ENCODE data around the gene ZCCHC24.
A peak's percentile ranks its signal among the peaks of the same experiment; 100 is the strongest.

Gene ZCCHC24

DNA sequence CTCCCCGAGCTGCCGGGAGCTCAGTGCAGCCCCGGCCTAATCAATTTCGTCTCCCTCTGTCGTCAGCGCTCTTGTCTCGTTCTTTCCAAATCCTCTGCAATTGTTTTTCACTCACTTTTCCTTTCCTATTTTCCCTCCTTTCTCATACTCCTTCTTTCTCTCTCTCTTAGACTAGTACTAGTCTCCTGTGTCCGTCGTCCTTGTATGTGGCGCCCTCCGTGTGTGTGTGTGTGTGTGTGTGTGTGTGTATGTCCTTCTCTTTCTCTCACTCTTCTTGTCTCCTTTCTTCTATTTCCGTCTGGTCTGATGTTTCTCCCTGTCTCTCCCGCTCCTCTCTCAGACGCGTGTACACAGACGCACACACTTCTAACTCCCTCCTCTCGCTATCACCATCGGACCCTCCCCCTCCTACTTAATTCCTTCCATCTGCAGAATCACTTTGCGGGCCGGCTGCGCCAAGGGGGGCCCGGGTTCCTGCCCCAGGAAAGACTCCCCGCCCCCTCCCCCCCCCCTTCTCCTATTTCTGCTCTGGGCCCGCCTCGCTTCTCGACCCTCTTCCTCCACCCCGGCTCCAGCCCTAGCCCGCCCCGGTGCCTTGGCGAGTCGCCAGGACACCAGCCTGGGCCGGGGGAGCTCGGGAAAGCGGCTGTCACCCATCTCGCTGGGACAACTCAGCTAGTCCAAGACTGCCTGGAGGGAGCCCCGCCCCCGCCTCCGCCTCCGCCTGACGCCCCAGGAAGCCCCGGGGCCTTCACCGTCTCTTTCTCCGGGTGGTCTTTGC lies 743 bp upstream of the ZCCHC24 start:
- DNase-seq, result peak; percentile 21

DNA sequence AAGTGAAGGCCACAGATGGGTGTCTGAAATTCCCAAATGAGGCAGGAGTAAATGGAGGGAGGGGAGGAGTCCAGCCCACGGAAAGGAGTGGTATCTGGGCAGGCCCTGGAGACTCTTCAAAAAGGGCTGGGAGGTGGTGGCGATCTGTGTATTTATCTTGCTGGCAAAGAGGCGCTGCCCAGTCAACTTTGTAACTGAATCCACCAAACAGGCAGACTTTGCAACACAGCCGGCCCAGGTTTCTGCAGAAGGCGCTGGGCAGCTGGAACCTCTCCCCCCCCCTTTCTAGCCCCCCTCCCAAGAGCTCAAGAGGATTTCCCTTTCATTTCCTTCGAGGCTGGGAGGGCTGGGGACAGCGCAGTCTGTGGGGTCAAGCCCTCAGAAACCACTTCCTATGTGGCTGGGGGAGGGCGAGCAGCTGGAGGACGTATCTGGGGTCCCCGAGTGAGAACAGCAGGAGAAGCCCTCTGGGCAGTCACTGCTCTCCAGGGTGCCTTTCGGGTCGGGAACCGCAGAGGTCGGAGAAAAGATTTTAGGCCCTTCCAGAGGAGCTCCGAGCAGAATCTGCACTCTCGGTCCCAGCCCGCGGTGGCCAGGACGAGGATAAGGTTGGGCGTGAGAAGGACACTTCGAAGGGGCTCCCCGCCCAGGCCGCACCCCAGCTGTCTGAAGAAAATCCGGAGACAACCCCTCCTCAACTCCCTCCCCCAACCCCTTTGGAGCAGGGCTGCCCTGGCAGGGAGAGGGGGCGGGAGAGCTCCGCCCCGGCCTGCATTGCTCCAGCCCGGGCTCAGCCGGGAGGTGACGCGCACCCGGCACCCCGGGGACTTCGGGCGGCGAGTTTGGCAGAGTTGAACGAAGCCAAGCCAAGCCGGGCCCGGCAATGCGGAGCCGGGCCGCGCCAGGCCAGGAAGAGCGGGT lies 965 bp downstream of the ZCCHC24 start:
- DNase-seq, result peak; percentile 35

DNA sequence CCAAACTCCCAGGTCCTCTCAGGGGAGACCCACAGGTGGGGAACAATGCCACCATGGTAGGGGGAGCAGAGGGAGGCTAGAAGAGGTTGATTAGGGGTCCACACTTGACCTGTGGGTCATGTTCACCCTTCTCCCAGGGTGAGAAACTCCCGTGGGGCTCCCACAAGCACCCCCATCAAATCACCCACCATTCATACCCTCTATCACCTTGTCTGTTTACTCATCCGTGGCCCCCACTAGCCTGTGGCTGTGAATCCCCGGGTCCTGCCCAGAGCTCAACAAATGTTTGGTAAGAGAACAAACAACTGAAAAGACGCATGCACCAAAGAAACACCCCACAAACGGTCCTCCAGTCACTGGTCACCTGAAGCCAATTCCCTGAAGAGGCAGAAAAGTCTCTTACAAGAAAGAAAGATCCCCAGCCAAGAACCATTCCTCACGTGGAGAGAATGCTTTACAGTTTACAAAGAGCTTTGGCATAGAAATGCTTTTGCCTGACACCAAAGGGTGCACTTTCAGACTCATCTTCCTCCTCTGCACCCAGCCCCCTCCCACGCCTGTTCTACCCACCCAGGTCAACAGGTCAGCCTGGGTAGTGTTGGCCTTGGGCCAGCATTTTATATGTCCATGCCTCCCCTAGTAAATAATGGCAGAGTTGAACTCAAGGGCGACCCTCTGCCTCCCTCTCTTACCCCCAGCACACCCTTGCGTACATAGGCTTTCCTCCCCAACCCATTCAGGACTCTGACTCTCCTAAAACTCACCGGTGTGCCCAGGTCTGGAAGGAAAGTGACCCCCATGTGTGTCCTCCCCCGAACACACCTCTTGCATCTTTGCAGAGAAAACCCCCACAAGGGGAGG lies 1.9 kb downstream of the ZCCHC24 start:
- no peak for DNase-seq

- DNase-seq, result no peak
Observed at GRCh38 chr10:79442171-79443040, 3.0 kb downstream of the ZCCHC24 start.

DNA sequence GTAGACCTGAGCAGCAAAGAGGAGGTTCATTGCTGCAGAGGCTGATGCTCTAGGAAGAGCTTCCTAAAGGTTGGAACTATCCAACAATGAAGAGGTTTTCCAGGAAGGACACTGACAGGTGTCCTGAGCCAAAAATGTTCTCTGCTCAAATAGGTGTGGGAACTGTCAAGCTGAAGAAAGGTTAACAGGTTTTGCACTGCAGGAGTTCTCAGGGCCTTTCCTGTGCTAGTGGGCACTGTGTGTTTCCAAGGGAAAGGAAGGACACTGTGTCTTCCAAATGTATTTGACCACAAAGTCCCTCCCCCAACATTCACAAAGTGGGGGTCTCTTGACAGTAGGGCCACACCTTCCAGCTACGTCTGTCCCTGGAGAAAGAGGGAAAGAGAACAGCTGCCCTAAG lies 4.0 kb downstream of the ZCCHC24 start:
- no peak for DNase-seq

- no peak for DNase-seq
Observed at GRCh38 chr10:79440281-79440680, 5.1 kb downstream of the ZCCHC24 start.

GRCh38 chr10:79438699-79439085 lies 6.7 kb downstream of the ZCCHC24 start:
- DNase-seq, result no peak

DNA sequence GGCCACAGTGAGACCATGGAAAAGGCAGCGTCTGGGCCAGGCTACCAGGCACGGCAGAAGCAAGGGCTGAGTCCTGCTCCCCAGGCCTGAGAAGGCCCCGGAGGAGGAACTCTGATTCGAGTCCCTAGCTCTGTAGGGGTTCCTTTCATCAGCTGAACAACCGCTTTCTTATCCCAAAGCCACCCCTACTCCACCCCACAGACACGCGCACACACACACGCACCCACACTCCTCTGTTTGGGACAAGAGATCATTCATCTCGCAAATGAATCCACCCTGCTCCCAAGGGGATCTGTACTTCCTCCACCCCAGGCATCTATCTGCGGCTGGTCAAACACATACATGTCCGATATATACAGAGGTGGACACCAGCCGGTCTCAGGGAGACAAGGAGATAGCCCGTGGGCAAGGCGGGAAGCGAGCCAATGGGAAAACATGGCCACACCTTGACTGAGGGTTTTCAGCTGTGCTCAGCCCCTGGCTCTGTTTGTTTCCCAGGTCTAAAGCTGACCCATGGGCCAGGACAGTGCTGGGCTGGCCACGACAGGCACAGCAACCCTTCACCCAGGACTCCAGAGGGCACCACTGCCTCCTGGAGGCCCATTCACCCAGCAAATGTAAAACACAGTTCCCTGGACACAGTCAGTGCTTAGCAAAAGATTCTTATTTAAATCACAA lies 7.3 kb downstream of the ZCCHC24 start:
- no peak for DNase-seq

GRCh38 chr10:79437111-79437814 lies 8.2 kb downstream of the ZCCHC24 start:
- no peak for DNase-seq

GRCh38 chr10:79436850-79437103 lies 8.6 kb downstream of the ZCCHC24 start:
- no peak for DNase-seq

DNA sequence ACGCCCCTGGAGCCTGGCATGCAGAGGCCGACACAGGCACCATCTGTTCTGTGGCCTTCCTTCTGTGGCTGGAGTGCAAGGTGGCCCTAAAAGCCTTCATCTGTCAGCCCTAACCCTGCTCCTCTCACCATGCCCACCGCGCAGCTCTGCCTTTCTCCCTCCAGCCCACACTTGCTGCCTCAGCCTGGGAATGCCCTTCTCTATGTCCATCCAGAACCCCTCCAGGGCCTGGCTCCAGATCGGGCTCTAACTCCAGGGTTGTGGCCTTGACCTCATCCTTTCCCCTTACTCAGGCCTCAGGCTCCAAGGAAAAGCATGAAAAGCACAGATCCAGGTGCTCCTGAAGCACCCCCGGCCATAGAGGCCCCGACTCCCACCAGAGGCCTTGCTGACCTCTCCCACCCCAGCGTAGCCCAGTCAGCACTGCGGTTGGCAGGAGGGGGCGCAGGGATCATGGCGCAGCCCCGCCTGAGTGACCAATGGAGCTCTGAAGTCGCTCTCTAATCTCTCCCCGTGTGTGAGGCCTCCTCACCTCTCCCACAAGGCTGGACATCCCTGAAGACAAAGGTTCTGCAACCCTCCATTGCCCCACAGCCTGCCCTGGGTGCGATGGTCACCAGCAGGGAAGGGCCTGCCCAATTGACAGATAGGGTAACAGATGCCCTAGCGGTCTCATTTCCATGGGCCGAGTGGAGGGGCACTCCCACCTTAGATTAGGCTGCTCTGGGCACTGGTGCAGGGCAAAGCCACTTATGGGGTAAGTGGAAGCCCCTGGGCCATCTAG lies 9.2 kb downstream of the ZCCHC24 start:
- no peak for DNase-seq

DNA sequence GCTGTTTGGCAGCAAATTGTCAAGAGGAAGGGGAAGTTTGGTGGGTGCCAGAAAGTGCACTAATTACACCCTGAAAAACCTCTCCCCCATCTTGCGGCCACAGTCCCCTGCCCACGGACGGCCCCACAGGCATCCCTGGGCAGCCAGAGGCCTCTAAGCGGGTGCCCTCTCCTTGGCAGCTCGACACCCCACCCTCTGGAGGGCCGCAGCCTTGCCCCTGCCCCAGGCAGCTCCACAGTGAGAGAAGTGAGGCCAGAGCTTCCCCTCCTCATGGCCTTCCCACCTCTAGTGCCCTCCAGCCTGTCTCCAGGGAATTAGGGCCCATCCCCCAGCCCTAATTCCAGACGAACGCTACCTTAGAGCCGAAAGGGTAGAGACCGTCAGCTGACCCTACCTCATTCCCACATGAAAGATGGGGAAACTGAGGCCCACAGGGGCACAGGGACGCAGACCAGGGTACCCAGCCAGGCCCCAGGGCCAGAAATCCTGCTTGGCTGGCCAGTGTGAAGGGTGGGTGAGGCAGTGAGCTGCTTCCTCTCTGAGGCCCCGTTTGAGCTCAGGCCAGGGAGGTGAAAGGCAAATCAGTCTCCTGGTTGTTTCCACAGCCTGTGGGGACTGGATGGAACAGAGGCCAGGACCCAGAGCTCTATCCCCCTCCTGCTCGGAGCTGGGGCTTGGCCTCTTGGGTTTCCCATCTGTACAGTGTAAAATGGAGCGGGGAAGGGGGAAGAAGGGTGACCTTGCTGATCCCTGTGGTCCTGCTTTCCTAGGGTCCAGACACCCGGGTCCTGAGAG lies 10.0 kb downstream of the ZCCHC24 start:
- DNase-seq, result no peak

DNA sequence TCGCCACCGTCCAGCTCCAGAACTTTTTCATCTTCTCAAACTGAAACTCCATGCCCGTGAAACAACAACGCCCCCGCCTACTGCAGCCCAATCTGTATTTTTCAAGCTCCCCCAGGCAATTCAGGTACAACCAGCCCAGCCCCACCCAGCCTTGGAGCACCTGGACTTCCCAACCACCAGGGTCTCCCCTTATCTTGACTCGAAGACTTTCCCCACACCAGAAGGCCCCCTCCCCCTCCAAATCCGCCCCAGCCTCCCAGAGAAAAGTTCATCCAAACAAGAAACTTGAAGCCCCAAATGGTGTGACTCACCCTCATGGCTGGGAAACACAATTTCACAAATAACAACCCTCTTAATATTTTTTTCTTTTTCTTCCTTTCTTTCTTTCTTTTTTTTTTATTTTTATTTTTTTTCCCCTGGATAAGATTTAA lies 10.6 kb downstream of the ZCCHC24 start:
- DNase-seq, result no peak

DNA sequence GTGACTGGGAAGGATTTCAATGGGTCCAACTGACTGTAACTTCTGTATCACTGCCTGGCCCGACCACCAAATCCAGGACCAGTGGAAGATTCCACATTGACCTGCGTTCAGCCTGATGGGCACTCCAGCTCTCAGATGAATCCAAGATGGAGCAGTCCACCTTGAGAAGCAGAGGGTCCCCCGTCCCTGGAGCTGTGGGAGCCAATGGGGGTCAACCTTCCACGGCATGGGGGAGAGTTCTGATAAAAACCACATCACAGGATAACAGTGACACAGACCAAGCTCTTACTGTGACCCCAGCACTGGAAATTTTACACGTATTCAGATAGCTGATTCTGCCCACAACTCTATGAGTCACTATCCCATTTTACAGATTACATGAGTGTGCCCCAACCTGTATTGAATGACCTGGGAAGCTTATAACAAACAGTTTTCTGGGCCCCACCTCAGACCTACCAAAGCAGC lies 11.2 kb downstream of the ZCCHC24 start:
- DNase-seq, result no peak

GRCh38 chr10:79433324-79434222 lies 11.9 kb downstream of the ZCCHC24 start:
- DNase-seq, result no peak

- DNase-seq, result no peak
Observed at GRCh38 chr10:79431891-79432831, 13.3 kb downstream of the ZCCHC24 start.

- no peak for DNase-seq
Observed at GRCh38 chr10:79431428-79431827, 14.0 kb downstream of the ZCCHC24 start.
